Spleen (tissue), 7 donors: ENCODE data around the gene CA9.

Source experiments
- POLR2A ChIP-seq, 3 donors: fragments of 450-650 bp; IDR thresholded peaks; one replicate each; pipeline ENCODE4 v1.5.1; 2017; ENCODE audit warnings: antibody characterized with exemption in 3 of 3, mild to moderate bottlenecking in 1 of 3
- TF ChIP-seq, protein P1 (sequence below), 11 experiments: fragments of 200-600 bp in 7 of 11; fragments of 450-650 bp in 4 of 11; sonication (generic) in 4 of 11; IDR thresholded peaks in 8 of 11; conservative IDR thresholded peaks in 3 of 11; 1 replicate in 7 of 11; 2 replicates in 4 of 11; pipeline versions ENCODE4 v1.4.0 to v1.8.0; 2016 to 2021; ENCODE audit warnings: antibody characterized with exemption in 11 of 11, inconsistent platforms in 4 of 11, mild to moderate bottlenecking in 1 of 11
- donor health status: DM: no; HTN: no; CAD: no; lungs with moderate emphysema.
- donor health status: DM: no; HTN: no; CAD: no.
- donor health status: DM: no; HTN: no; CAD: no.

GRCh38 chr9:35656831-35657545 lies 16.7 kb upstream of the CA9 start:
- TF ChIP-seq POLR2A (IDR thresholded peaks at IDR 0.05): no peak
- TF ChIP-seq, protein P1, sequence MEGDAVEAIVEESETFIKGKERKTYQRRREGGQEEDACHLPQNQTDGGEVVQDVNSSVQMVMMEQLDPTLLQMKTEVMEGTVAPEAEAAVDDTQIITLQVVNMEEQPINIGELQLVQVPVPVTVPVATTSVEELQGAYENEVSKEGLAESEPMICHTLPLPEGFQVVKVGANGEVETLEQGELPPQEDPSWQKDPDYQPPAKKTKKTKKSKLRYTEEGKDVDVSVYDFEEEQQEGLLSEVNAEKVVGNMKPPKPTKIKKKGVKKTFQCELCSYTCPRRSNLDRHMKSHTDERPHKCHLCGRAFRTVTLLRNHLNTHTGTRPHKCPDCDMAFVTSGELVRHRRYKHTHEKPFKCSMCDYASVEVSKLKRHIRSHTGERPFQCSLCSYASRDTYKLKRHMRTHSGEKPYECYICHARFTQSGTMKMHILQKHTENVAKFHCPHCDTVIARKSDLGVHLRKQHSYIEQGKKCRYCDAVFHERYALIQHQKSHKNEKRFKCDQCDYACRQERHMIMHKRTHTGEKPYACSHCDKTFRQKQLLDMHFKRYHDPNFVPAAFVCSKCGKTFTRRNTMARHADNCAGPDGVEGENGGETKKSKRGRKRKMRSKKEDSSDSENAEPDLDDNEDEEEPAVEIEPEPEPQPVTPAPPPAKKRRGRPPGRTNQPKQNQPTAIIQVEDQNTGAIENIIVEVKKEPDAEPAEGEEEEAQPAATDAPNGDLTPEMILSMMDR (IDR thresholded peaks at IDR 0.05 in 8 of 11, conservative IDR thresholded peaks at IDR 0.05 in 3 of 11): no peak
